HuH-7.5 (cell line): ENCODE results near the gene ARAP1.

Source experiments
- DNase-seq: peaks from one replicate; pipeline ENCODE4 v3.0.0; 2011; ENCODE audit warnings: low spot score

Gene ARAP1

DNA sequence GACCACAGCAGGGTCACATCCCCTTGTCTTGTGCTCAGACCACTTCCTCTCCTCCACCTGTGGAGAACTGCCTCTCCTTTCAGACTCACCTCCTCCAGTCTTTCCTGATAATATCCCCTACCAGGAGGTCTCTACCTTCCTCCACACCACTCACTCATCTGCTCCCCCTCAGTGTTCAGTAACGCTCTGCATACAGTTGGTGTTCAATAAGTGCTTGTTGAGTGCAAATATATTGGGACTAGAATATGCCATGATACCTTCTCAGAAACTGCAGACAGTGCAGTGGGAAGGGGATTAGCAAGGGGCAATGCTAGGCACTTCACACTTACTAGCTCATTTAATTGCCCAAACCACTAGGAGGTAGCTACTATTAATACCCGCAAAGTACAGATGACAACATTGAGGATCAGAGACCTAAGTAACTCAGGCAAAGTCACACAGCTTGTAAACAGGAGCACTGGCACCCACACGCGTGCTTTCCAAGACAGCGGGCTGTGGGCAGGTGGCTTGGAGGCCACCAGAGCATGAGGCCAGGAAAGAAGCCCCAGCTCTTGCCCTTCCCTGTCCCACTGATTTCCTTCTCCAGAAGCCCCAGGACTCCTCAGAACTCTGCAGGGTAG lies 69.9 kb downstream of the ARAP1 start:
- no peak for DNase-seq

DNA sequence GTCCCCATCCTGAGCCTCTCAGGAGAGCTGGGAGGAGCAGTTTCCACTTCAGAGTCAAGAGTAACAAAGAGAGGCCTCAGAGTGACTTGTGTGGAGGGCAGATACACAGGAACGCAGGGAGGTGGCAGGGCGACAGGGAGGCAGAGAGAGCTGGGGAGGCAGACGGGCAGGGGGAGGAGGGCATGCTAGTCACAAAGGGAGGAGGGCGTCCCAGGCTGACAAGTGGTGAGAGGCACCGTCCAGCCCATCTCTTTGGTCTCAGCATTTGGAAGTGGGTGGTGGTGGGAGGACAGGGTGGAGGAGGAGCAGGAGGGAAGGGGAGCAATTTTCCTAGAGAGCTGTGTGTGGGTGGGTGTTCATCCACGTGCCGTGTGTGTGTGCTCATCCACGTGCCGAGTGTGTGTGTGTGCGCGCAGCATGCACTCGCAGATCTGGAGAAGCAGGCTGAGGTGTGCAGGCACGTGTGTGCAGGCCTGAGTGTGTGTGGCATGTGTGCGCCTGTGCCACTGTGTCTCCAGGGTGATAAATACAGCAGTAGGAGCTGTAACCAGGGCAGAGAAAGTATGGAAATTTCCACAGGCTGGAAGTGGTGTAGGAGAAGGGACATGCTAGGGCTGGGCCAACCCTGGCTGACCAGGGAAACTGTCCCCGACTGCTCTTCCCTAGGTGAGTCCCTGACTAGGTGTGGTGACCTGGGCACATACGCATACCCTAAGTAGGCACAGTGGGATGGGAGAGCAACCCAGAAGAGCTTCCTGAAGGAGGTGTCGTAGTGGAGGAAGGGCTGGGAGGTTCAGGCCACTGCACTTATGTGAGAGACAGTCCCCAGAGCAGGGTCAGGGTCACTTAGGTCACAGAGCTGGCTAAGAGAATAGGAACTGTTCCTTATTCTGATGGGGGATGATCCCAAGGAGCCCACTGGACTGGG lies 70.7 kb downstream of the ARAP1 start:
- DNase-seq: no peak

DNA sequence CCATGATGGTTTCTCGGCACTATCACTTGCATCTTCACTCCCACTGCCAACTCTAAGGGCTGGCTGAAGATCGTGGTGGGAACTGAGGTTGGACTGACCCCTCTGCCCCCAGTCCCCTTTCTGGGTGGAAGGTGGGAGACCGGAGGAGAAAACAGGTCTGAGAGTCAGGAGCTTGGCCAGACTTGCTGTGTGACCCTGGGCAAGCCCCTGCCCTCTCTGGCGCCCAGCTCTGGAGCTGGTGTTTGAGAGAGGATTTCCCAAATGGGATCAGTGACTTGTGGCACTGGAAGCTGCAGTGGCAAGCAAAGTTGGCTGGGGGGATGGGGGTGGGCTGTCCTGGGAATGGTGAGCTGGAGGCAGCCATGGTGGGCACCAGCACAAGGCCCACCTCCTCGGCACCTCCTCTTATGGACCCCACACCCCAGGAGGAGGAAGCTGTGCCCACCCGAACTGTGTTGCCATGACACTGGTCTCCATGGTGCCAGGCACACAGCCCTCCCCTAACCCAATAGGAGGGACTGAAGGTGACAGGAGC lies 71.5 kb downstream of the ARAP1 start:
- no peak for DNase-seq

DNA sequence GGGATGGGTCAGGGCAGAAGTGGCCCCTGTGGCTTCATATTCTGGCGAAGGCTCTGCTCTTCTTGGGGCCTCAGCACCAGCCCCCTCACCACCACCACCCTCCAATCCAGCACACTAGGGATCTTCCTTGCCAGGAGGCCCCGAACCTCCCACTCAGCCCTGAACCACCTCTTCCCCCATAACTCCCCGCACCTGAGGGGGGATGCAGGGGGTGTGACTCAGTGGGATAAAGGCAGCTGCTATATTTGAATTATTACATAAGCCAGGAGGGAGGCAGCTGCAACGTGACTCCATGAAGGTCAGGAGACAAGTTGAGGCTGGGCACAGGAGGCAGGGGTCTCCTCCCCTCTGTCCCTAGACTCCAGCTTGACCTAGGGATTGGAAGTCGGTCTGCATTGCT lies 72.3 kb downstream of the ARAP1 start:
- no peak for DNase-seq

DNA sequence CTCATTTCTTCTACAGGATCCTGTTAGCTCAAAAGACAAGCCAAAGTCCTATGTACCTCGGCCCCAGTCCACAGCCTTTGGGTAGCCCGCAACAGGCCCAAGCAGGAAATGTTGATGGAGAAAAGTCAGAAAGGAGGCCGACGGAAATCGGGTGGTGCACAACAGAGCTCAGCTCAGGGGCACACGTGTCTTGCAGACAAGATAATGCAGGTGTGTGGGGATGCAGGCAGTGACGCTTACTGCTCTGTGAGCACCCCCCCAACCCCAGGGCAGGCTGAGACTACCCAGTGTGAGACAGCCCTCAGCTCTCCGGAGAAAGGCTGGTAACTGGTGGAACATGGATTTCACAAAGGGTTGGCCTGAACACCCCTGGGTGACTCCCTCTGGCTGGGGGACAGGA lies 73.7 kb downstream of the ARAP1 start:
- no peak for DNase-seq

DNA sequence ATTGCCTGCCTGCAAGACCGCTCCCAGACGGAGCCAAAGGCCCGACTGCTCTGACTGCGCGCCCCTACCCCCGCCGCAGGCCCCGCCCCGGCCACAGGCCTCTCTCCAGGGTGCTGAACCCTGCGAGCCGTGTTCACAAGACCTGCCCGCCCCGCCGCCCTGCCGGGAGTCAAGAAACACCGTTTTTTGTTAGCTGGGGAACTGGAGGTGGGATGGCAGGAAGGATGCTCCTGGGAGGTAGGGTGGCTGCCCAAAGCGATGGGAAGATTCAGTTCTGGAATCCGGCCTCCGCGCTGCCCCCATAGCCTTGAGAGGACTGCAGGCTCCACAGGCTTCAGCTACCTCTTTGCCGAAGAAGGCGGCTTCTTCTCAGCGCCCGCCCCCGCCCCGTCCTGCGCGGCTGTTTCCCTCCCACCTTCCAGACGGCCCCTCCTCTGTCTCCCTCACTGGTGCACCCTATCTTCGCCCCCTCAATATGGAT lies 75.3 kb downstream of the ARAP1 start:
- DNase-seq: peak; percentile 86

DNA sequence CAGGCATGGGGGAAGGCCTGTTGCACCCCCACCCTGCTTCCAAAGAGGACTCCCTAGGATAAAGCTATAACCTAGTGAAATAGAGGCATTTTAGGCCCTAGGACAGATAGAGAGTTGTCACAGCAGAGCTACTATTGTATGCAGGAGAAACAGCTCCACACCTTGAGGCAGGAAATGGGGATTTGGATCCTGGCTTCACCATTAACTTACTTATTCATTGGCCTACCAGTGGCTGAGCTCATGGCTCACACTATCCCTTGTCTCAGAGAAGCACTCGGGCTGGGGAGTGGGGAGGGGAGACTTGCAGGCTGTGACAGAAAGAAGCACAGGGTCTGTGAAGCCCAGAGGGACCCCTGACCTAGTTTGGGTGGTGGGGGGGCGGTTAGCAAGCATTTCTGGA lies 77.0 kb downstream of the ARAP1 start:
- DNase-seq: no peak

DNA sequence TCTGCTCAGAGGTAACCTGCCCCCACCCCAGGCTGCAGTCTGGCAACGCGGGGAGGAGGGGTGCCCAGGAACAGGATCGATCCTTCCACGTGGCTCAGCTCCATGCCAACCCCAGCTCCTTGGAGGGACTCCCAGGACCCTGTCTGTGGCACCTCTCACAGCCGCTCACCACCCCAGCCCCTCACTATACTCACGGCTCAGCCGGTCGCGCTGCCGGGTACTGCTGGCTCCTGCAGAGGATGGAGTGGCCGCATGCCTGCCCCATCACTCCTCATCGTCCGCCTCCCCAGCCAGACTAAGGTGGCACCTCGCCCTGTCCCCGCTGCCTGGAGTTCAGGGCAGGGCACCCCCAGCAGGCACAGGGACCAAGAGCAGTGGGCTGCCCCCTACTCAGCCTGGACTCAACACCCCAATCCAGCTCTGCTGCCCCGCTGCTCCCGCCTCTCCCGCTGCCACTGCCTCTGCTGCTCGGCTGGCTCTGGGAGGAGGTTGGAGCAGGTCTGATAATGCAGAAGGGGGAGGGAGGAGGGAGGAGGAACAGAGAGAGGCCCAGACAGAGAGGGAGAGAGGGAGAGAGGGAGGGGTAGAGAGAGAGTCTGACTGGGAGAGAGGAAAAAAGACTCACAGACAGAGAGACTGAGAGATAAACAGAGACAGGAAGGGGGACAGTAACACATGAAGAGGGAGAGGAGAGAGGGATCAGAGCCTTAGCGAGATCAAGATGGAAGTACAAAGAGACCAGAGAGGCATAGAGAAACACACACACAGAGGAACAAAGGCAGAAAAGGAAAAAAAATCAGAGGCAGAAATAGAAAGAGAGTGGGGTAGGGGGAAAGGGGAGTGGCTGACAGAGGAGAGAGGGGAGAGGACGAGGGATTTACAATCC lies 78.0 kb downstream of the ARAP1 start, which contains the start of gene PDE2A:
PDE2A (minus strand) TSS at position 480 of the 886 bp plus-strand sequence; CDS start at position 265, 215 bp downstream.
- no peak for DNase-seq

DNA sequence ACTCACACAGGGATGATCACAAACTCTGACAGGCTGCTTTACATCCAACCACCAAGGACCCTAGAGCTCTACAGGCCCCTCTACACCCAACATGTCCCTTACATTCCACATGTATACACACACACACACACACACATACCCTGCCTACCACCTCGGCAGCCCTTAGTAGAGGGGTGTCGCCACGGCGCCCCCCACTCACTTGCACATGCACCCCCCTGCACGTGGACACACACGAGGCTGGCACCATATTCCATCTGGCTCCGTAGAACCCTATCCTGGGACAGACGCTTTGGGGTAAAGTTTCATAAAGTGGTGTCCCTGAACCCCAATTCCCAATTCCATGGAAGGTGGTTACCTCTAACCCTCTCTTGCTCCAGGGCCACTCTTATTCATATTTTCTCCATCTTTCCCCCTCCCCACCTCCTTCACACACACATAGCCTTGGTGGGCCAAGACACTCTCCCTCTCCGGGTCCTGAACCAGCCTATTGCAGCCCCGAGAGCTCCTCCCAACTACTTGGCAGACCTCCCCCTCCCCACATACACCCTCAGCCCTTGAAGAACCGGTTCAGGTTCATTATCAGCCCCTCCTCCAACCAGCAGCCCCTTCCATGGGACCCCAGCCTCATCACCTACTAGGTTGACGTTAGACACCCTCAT lies 78.8 kb downstream of the ARAP1 start:
- DNase-seq: no peak

DNA sequence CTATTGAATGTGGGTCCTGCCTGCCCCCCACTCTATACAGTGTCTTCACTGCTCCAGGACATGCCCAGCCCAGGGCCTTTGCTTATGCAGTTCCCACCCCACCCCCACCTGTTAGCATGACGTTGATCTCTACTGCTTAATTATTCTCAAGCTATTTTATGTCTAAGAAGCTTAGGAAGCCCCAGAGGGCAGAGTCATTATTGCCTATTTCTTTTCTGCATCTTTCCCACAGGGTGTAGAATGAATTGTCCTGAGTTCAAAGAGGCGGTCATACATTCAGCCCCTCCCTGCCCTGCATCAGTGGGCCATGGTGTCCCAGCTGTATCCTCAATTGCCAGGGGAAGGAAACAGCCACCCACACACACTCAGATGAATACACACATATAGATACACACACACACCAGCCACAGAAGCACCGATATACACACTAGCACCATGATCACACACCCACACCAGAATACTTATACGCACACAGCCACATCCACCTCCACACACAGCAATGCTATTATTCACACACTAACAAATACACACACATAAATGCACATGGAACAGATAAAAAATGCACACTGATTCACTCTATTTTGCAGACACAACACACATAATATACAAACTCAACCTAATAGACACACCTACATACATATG lies 79.5 kb downstream of the ARAP1 start:
- no peak for DNase-seq

DNA sequence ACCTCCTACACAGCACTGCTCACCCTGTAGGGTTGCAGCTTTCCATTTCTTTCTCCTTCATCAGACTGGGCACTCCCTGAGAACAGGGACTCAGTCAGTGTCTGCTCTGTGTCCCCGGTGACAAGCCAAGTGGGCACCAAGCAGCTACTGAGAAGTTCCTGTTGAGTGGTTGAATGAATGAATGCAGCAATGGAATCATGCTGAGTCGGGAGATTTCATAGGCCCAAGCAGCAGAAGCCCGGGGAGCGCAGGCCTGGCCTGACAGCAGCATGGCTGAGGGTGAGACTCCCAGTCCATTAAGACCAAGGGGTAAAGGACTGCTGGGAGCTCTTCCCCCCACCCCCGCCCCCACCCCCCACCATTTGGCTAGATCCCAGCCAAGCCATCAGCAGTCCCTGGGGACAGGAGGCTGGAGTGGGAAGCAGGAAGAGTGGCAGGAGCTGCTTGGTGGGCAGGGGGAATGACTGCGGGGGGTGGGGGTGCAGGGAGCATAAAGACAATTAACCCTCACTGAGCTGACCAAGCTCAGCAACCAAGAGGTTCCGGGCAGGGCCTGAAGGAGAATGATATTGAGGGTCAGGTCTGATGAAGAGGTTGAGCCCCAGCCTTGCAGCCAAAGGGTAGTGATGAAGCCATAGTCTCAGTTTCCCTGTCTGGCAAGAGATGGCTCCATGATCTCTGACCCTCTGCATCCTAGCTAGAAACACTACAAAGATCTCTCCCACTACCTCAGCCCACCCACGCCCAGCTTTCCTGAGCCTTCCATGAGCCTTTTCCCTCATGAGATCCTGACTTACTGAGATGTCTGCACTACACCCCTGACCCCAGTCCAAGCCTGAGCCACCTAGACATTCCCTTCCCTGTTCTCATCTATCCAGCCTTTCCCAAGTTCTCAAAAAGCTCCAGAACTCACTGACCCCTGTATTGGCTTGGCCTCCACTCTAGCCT lies 80.8 kb downstream of the ARAP1 start:
- DNase-seq: no peak

DNA sequence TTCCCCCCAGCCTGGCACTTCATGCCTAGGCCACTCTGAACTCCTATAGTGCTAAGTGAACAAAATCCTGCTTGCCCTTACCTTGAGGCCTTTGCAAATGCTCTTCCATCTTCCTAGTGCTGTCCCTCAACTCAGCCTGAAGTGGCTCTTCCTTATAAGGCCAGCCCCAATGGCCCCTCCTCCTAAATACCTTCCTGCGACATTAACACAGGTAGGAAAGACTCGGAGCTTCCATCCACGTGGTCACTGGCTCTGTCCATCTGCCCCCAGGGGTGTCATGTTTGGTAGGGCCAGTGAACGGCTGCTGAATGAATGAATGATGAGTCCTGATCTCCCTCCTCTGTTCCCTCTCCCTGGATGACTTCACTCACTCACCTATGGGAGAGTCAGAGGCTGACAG lies 82.2 kb downstream of the ARAP1 start:
- DNase-seq: no peak

DNA sequence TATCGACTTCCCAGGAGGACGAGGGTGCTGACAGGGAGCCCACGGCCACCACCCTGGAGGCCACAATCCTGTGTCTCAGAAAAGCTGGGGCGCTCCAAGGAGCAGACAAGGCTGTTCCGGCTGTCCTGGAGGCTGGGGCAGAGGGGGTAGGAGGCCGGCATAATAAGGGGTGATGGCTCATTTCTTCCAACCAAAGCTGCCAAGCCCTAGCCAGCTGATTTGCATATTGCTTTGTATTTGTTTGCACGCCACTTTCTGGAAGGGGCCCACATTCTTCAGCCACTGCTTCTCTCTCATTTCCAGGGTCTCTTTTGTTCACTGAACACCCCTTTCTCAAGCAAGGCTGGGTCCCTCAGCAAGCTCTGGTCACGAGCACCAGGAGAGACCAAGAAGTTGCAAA lies 82.7 kb downstream of the ARAP1 start:
- DNase-seq: no peak

DNA sequence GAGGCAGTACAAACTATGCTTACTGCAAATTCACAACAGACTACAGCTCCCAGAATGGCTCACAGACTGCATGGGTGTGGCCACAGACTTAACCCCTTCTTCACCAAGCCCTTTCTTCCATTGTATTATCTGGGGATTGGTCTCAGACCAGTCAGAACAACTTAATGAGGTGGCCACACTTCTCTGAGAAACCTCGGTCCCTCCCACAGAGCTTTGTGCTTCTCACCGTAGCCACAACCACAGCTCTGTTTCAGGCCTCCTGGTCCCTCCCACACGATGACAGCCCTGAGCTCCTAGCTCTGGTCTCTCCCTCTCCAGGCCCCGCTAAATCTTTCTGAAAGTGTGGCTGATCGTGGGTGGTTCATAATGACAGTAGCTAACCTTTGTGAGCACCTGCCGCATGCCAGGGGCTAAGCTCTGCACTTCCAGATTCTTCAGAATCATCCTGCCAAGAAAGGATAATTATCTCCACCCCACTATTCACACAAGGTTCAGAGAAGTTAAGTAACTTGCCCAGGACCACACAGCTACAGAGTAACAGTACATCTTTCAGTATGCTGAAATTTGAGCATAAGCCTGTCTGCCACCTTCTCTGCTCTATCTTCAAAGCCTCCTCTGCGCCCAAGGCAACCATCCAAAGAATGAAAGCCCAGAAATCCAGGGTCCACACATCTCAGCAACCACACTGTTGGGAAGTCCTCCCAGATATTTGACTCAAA lies 83.4 kb downstream of the ARAP1 start:
- no peak for DNase-seq

DNA sequence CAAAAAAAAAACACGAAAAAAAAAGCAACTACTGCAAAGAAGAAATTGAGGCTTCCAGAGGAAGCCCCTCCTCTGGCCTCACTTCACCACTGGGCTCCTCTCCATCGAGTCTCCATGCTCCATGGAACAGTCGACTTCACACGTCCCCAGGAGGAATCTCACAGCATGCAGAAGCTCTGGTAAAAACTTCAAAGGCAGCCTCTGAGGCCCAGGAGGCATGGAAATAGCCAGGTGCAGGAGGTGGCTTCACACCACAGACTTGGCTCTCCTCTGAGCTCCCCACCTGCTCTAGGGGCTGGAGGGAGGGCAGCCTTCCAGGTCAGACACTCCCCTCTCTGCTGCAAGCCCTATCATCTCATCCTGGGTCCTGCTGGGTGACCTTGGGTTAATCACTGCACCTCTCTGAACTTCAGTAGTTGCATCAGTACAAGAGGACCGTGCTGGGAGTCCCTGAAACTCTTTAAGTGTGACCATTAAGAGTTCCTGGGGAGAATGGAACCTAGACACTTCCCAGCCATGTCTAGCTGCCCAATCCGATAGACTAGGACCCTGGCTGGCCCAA lies 86.2 kb downstream of the ARAP1 start:
- DNase-seq: no peak

DNA sequence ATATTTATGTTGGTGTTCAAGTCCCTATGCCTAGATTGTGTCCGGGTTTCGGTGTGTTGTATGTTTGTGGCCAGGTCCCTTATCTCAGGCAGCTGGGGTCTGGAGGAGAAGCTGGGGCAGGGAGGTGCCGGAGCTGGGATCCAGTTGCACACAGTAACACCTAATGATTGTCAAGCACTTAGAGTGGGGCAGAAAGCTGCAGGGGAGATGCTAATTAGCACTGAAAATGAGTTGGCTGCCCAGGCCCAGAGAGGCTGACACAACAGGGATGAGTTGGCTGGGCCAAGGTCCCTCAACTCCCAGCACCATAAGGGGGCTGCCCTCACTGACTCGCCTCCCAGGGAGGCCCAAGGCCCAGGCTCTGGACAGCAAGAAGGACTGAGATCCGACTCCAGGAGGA lies 90.2 kb downstream of the ARAP1 start:
- no peak for DNase-seq

DNA sequence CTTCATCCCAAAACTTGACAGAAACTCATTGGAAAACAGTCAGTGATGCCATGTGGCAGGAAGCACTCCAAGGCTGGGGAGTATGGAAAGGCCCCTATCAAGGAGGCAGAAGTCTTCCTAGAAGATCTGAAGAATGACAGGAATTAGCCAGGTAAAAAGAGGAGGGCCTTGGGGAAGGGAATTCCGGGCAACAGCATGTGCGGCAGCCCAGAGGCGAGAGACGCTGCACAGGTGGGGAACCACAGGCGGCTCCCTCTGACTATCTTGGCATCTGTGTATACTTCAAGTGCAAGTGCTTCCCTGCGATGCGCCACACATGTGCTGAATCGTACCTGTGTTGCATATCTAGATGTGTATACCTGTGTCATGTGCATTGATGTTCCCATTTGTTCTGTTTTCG lies 90.7 kb downstream of the ARAP1 start:
- DNase-seq: no peak

DNA sequence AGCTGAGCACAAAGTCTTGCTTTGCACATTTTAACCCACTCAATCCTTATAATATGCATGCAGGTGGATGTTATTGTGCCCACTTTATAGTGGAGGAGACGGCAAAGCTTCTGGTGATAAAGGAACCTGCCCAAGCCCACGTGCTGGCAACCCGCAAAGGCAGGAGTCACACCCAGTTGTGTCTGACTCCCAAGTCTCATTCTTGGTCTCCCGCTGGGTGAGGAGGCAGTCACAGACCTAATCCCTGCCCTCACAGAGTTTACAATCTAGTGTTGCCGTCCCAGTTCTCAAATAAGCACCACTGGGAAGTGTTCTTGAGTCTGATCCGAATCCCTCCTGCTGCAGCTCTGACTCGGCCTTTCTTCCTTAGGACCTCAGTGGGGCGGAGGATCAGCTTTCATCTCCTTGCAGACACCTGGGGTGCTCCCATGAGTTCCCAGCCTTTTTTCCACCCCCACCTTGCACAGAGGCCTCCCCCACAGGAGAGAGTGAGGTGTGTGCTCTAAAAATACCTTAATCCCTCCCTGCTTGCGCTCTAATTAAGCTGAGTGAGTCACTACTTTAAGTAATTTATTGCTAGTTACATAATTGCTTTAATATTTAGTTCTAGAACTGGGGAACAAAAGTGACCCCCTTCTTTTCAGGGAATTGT lies 93.1 kb downstream of the ARAP1 start:
- no peak for DNase-seq
